ENCODE measurements around the gene GSPT2. TPM values are rescaled to one million over a fixed set of nuclear protein-coding genes. Genes with fewer than 3 reads are reported as not detected.

GSPT2 gene
- polyA plus RNA-seq, 1 experiment = 2.6 TPM

DNA sequence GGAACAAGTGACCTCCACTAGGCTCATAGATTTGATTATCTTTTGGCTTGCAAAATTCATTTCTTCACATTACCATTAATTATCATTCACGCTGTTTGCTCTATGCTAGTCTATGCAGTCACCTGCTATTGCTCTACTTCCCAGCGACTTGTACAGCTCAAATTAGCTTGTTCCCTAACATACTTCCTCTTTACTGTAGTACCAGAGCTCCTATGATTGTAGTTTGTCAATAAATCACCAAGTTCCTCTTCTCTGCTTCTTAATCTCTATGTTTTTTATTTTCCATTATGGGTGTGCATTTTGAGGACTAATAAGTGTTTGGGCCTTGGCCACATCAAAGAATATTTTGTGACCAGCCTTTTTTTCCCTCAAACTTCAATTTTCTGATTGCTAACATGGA, 6.2 kb upstream of the GSPT2 start:
- Histone ChIP-seq H3K36me3 (ENCODE audit: control insufficient read depth, insufficient read depth, low read length) (no peaks in the 10 kb centered on the region), H3K27me3 (ENCODE audit: control insufficient read depth, insufficient read depth, low read length) (no peaks in the 10 kb centered on the region; the same call in 1 of the 2 replicates), H3K4me3 (ENCODE audit: low read depth, low read length) (no peak overlapping the region)
- no peak for DNase-seq (ENCODE audit: low read depth)
- CTCF ChIA-PET = no interaction called here
- TF ChIP-seq, protein P1, sequence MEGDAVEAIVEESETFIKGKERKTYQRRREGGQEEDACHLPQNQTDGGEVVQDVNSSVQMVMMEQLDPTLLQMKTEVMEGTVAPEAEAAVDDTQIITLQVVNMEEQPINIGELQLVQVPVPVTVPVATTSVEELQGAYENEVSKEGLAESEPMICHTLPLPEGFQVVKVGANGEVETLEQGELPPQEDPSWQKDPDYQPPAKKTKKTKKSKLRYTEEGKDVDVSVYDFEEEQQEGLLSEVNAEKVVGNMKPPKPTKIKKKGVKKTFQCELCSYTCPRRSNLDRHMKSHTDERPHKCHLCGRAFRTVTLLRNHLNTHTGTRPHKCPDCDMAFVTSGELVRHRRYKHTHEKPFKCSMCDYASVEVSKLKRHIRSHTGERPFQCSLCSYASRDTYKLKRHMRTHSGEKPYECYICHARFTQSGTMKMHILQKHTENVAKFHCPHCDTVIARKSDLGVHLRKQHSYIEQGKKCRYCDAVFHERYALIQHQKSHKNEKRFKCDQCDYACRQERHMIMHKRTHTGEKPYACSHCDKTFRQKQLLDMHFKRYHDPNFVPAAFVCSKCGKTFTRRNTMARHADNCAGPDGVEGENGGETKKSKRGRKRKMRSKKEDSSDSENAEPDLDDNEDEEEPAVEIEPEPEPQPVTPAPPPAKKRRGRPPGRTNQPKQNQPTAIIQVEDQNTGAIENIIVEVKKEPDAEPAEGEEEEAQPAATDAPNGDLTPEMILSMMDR (IDR thresholded peaks at IDR 0.05; ENCODE audit: insufficient read depth, low read depth, low read length) = no peak
- POLR2A ChIA-PET = no interaction called here

DNA sequence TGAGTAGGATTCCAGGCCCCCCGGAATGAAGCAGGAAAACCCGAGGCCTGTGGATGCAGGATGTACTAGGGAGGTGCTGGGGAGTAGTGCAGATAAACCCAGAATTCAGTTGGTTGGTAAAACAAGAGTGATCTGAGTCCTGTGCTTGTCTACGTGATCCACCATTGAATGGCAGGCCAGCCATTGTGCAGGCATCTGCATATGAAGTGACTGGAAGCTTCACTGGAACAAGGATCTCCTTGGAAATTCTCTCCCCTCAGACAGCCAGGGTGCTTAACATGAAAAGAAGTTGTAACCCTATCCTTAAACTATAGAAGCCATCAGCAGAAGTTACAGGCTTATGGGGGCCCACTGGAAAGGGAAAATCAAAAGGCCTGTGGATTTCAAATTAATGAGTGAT, 656 bp upstream of the GSPT2 start:
- Histone ChIP-seq H3K4me3 (ENCODE audit: low read depth, low read length) (no peak overlapping the region), H3K27me3 (ENCODE audit: control insufficient read depth, insufficient read depth, low read length) (no peaks in the 10 kb centered on the region; the same call in 1 of the 2 replicates), H3K36me3 (ENCODE audit: control insufficient read depth, insufficient read depth, low read length) (no peaks in the 10 kb centered on the region)
- no peak for DNase-seq (ENCODE audit: low read depth)
- ChIA-PET POLR2A (no interaction called here), CTCF (no interaction called here)
- TF ChIP-seq, protein P1 (IDR thresholded peaks at IDR 0.05; ENCODE audit: insufficient read depth, low read depth, low read length) = no peak

DNA sequence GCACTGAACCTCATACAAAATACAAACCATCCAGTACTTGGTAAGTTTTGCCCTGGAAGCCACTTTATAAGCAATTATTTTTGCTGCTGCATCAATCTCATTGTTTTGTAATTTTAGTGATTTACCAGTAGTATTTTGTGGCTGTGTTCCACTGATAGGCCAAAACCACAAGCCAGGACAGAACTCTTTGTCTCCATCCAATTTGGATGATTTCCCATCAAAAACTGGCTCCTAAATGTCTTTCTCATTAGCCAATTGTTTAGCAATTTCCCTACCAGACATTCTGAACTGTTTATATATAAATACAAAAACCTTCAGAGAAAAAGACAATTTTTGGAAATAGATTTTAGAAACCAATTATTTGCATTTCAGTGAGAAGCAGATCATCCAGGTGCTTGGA, 4.4 kb downstream of the GSPT2 start:
- TF ChIP-seq, protein P1 (IDR thresholded peaks at IDR 0.05; ENCODE audit: insufficient read depth, low read depth, low read length) = no peak
- POLR2A ChIA-PET = no interaction called here
- no peak overlapping the region for H3K4me3 ChIP-seq (ENCODE audit: low read depth, low read length)
- no peaks in the 10 kb centered on the region for H3K36me3 ChIP-seq (ENCODE audit: control insufficient read depth, insufficient read depth, low read length)
- no peak for DNase-seq (ENCODE audit: low read depth)
- CTCF ChIA-PET = no interaction called here
- H3K27me3 ChIP-seq (ENCODE audit: control insufficient read depth, insufficient read depth, low read length) = no peaks in the 10 kb centered on the region

DNA sequence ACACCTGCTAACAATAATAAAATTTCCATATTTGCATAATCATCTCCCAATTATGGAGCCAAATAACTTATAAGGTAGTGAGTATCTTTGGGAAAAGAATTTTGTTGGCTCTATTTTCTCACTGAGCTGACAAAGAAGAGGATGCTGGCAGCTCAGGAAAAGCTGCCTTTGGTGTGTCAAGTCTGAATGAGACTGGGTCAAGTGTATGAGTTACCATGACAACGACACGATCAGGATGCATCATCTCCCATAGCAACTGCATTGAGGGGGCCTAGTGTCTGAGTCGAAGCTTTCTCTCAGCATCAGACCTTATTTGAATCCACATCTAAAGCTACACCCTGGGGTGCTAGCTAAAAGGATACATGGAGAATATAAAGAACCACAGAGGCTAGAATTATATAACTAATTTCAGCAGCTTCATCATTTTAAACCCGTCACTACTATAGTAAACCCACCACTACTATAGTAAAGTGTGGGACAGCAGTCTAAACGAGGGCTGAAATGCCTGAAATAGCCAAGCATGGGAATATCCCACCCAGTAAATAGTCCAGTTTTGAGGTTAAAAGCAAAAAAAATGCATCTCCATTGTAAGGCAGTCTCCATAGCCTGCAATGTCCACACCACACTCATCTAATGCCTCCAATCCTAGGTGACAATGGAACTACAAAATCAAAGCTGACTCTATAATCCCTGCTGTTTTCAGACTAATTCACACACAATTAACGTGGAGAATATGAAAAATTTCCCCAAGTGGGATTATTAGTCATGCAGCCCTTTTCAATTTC, 16.0 kb downstream of the GSPT2 start:
- no peak for DNase-seq (ENCODE audit: low read depth)
- TF ChIP-seq, protein P1 (IDR thresholded peaks at IDR 0.05; ENCODE audit: insufficient read depth, low read depth, low read length) = no peak
- Histone ChIP-seq H3K36me3 (ENCODE audit: control insufficient read depth, insufficient read depth, low read length) (no peaks in the 10 kb centered on the region), H3K27me3 (ENCODE audit: control insufficient read depth, insufficient read depth, low read length) (no peaks in the 10 kb centered on the region), H3K4me3 (ENCODE audit: low read depth, low read length) (no peak overlapping the region)
- ChIA-PET CTCF (no interaction called here), POLR2A (no interaction called here)

DNA sequence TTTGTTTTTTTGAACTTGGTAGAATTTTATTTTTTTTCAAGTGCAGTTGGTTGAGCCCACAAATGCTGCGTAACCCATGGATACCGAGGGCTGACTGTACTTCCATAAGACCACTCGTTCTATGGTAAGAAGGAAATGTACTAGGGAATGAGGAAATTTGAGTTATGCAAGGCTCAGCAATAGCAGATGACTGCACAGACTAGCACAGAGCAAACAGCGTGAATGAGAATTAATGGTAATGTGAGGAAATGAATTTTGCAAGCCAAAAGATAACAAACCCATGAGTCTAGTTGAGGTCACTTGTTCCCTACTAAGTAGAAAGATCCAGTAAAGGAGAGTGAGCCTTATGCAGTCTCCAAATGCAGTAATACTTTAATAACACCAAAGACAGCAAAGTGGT, 17.4 kb downstream of the GSPT2 start:
- CTCF ChIA-PET = no interaction called here
- DNase-seq (ENCODE audit: low read depth) = no peak
- Histone ChIP-seq H3K36me3 (ENCODE audit: control insufficient read depth, insufficient read depth, low read length) (no peaks in the 10 kb centered on the region), H3K27me3 (ENCODE audit: control insufficient read depth, insufficient read depth, low read length) (no peaks in the 10 kb centered on the region), H3K4me3 (ENCODE audit: low read depth, low read length) (no peak overlapping the region)
- POLR2A ChIA-PET = no interaction called here
- TF ChIP-seq, protein P1 (IDR thresholded peaks at IDR 0.05; ENCODE audit: insufficient read depth, low read depth, low read length) = no peak
